IPS DF 19.7 (cell line): ENCODE results near the gene PRR36.
"Not testable (repeated sequence)": the region's sequence is repeated elsewhere in the genome, so short reads cannot be mapped to it uniquely, and the experiment has no call there.

ENCODE experiments used
- DNase-seq: peaks from one replicate; pipeline ENCODE4 v3.0.0-alpha.2; 2013; ENCODE audit warnings: low read depth, low spot score

The PRR36 gene

DNA sequence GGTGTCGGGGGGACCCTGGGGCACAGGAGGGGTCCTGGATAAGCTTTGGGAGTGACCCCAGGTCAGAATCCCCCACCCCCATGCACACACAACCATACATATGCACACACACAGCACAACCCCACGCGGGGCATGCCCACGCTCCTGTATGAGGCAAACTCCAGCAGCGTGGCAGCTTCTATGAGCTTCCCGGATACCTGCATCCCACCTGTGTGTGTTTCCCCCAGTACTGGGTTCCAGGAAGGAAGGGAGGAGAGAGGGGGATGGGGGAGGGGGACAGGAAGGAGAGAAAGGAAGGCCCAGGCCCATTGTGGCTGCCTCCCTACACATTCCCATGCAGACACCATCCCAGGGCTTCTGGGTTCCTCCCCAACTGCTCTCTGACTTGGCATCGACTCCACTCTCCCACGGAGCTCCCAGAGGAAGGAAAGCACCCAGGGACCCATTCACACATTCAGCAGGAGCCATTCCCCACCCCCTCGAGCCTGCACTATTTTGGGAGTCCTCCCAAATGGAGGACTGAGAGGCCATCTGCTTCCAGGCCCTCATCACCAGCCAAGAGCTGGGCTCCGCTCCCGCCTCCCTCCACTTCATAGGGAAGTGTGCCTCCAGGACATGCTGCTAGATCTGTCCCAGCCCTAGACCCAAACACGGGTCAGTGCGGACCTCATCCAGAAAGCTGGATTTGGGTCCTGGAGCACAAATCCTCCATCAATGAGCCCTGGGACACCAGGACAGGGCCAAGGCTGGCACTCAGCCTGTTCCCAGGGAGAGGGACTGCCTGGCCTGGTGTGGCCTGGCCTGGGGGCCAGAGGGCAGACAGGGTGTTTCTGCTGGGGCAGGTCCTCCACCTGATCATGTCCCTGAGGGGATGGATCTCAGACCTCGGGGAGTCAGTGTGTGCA, 13.2 kb downstream of the PRR36 start:
- no peak for DNase-seq

- DNase-seq = no peak
Measured at GRCh38 chr19:7859831-7860713, 14.1 kb downstream of the PRR36 start.

DNA sequence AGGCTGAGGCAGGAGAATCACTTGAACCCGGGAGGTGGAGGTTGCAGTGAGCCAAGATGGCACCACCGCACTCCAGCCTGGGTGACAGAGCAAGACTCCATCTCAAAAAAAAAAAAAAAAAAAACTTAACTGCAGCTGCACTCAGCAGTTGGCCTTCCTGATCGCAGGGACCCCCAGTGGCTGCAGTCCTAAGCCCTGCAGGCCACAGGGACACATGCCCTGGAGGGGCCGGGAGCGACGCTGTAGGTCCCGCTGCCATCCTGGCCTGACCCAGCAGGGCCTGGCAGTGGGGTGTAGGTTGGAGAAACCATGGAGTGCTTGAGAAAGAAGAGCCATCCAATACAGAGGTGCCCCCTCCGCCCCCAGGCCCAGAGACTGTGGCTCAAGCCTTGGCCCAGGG, 15.1 kb downstream of the PRR36 start:
- DNase-seq = not testable (repeated sequence)

GRCh38 chr19:7858109-7858770, 15.9 kb downstream of the PRR36 start:
- no peak for DNase-seq

DNA sequence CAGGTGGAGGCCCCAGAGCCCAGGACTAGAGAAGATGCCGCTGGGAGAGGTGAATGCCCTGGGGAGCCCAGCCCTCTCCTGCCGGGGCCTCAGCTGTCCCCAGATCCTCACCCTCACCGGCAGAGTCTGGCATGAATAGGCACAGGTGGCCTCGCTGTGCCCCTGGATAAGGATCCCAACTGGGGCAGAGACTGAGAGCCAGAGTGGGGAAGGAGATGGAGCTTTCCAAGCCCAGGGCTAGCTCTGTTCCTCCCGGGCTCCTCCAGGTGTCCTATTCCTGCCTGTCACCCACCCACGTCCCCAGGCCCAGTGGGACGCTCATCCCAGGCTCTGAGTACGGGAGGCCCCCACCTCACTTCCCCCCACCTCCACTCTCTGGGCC, 16.5 kb downstream of the PRR36 start:
- DNase-seq = no peak

DNA sequence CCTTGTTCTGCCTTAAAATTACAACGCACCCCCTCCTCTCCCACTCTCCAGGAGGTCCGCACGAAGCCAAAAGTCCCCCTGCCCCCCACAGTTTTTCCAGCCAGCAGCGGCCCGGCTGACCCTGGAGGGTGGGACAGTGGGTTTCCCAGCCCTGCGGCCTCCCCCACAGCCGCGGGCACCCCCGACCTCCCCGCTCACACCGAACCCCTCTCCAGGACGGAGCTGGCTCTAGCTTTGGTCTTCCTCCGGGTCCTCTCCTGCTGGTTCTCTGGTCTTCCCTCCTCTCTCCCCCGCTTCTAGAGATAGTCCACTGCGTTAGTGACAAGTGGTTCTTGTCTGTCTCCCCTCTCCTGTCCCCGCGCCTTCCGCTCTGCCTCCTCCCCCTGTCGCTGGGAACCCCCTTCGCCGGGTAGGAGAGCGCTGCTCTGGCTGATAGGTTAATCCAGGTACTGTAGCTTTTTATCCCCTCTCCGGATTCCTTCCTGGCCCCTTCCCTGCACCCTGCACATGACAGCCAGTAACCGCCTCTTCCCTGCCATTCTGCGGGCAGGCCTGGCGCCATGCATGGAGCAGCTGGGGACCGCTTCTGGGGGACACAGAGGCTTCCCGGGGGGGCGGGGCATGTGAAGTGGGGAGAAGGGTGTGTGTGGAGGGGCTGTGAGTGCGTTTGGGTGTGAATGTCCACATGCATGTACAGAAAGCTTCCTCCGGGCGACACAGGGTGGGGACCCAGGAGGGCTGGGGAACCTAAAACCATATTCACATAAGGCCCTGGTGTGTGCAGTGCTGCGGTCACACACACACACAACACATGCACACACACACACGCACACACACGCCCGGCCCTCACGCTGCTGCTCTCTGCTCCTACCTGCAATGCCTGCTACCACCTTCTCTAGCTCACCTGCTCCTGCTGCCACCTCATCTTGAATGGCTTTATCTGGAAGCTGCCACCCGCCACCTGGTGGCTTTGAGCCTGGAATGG, 17.2 kb downstream of the PRR36 start:
- DNase-seq = no peak

GRCh38 chr19:7856109-7856591, 18.0 kb downstream of the PRR36 start:
- DNase-seq = no peak

GRCh38 chr19:7855426-7856108, 18.6 kb downstream of the PRR36 start:
- no peak for DNase-seq

GRCh38 chr19:7853770-7854128, 20.4 kb downstream of the PRR36 start:
- no peak for DNase-seq

GRCh38 chr19:7852851-7853769, 21.1 kb downstream of the PRR36 start:
- no peak for DNase-seq

DNA sequence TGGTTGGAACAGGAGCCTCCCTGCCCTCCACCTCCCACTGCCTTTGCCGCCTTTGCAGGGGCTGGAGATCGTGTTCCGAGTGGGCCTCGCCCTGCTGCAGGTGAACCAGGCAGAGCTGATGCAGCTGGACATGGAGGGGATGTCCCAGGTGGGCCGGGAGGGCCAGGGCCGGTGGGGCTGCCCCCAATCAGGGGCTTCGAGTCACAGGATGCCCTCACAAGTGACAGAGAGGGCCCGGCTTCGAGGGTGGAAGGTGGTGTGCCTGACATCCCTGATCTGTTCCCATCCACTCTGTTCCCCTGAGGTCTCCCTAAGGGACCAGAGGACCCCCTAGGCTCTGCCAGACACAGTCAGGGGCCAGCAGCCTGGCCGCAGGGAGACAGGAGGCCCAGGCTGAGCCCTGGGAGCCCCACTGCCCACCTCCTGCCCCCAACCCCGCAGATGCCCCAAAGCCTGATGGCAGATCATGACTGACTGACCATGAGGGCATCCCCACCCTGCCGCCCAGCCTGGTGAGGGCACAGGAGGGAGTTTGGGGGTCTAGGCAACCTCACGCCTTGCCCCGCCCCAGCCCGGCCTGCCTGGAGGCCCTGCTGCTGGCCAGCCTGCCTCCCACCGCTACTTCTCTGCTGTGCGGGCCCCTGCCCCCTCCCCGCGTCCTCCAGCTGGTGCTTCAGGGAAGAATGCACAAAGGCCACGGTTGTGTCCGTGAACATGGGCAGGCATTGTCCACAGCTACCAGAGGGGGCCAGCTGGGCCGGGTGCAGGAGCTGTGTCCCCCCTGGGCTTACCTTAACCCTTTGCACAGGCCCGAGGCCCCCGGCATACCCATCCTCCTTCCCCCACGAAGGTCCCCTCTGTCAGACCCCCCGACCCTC, 22.3 kb downstream of the PRR36 start:
- DNase-seq = no peak

- DNase-seq = no peak
Measured at GRCh38 chr19:7850945-7851622, 23.1 kb downstream of the PRR36 start.

GRCh38 chr19:7850000-7850813, 24.0 kb downstream of the PRR36 start:
- no peak for DNase-seq

- DNase-seq = no peak
Measured at GRCh38 chr19:7849631-7849999, 24.6 kb downstream of the PRR36 start.

- DNase-seq = no peak
Measured at GRCh38 chr19:7848779-7849457, 25.3 kb downstream of the PRR36 start.

DNA sequence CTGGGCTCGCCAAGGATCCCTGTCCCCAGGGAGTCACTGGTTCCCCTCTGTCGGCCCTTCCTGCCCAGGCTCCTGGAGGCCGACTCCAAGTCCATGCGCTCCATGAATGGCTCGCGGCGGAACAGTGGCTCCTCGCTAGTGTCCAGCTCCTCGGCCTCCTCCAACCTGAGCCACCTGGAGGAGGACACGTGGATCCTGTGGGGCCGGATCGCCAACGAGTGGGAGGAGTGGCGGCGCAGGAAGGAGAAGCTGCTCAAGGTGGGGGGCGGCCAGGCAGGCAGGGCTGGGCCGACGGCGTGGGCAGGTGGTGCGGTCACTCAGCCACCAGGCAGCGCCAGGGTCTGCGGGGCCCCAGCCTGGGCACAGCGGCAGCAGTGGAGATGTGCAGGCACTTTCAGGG, 26.5 kb downstream of the PRR36 start:
- DNase-seq = no peak
